Measurements from ENCODE around the gene SFTA2. TPM values are rescaled to one million over a fixed set of nuclear protein-coding genes. Genes with fewer than 3 reads are reported as not detected.

SFTA2 gene
- polyA plus RNA-seq, 1 of the 3 experiments (the other 2 are of a cell fraction), result not detected

DNA sequence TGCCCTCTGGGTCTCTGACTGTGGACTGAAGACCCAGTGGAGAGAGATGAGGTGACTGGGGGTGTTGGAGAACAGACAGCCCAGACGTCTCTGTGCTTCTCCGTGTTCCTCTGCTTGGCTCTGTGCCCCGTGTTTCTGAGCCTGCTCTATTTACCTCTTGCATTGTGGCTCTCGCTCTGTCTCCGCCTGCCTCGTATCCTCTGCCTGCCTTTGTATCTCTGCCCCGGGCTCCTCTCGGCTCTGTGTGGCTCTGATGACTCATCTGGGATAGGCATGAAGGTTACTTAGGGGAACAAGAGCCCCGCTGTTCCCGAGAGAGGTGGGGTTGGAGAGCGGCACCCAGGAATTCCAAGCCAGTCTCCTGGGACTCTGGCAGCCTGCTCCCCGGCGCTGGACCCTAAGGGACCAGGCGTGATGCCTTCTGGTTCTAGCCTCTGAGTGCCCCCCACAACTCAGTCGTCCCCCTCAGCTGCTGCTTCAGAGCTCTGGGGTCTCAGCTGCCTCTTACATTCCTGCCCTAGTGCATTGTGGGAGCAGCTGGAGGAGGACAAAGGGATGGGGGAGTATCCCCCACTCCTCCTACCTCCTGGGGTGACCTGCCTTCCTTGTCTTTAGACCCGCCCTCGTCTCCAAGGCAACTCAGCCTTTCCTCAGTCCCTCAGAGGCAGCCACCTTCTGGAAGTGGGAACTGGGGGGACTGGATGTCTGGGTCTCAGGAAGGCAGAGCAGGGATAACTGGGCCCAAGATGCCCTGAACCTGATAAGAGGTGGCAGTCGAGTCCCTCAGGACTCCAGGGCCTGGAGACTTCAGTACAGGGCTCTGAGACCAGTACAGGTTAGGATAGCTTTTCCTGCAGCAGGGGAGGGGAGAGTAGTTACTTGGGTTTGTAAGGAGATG, 45.7 kb downstream of the SFTA2 start (continued):
- no peak for TF ChIP-seq SMC3 (IDR thresholded peaks at IDR 0.05; ENCODE audit: low read depth, low read length)
- TF ChIP-seq, protein P1, sequence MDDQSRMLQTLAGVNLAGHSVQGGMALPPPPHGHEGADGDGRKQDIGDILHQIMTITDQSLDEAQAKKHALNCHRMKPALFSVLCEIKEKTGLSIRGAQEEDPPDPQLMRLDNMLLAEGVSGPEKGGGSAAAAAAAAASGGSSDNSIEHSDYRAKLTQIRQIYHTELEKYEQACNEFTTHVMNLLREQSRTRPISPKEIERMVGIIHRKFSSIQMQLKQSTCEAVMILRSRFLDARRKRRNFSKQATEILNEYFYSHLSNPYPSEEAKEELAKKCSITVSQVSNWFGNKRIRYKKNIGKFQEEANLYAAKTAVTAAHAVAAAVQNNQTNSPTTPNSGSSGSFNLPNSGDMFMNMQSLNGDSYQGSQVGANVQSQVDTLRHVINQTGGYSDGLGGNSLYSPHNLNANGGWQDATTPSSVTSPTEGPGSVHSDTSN (IDR thresholded peaks at IDR 0.05), result no peak

DNA sequence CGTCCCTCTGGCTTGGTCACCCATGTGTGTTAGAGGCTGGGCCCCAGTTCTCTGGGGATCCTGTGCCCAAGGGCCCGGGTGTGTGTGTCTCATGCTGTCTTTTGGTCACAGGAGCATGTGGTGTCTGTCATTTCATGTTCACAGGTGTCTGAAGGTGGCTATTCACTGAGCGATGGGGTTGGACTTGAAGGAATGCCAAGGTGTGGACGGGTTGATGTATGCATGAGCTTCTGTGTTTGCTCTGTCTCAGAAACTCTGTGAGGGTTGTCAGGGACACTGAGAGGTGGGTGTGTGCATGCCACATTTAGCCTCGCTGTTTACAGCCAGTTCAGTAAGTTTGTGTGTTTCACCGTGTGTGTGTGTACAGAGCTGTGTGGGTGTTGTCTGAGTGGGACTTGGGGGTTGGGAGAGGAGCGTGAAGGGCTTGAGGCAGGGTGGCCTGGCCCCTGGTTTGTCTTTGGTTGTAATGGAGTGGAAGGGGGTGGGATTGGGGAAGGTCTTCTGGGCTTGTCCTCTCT, 46.4 kb downstream of the SFTA2 start:
- DNase-seq, result peak; percentile 12
- Histone ChIP-seq H2AFZ (ENCODE audit: low read depth) (no peak overlapping the region), H3K4me2 (peak overlapping the region; percentile 99), H3K79me2 (ENCODE audit: insufficient read depth) (peaks cover 58% of the 10 kb centered on the region), H3F3A (replicated peaks; ENCODE audit: insufficient read depth) (peaks cover 16% of the 10 kb centered on the region), H3K27me3 (ENCODE audit: insufficient read depth) (no peaks in the 10 kb centered on the region), H3K36me3 (replicated peaks in 1 of 2; ENCODE audit: control insufficient read depth in 1 of 2, insufficient read depth in 2 of 2, low read length in 1 of 2) (peaks cover 0 to 12% of the 10 kb centered on the region in 2 experiments), H3K4me3 (ENCODE audit: low read depth in 2 of 2, low read length in 1 of 2) (peak overlapping the region; percentile 62 to 69), H3K9me2 (no peaks in the 10 kb centered on the region), H3K9ac (peak overlapping the region; percentile 71), H3K27ac (ENCODE audit: low read depth in 2 of 2, low read length in 1 of 2) (peak overlapping the region; percentile 60 to 83), H3K4me1 (ENCODE audit: control insufficient read depth in 1 of 2, insufficient read depth in 2 of 2, low read depth in 1 of 2, low read length in 1 of 2) (peaks cover 20 to 36% of the 10 kb centered on the region in 2 experiments; a peak in 3 of 4 replicates), H3K9me3 (no peaks in the 10 kb centered on the region), H4K20me1 (ENCODE audit: insufficient read depth) (no peaks in the 10 kb centered on the region)
- TF ChIP-seq MXI1 (IDR thresholded peaks at IDR 0.05; ENCODE audit: low read depth, low read length) (0 out of 2 replicates have a peak, but pooled peaks have one; percentile 2), RAD21 (IDR thresholded peaks at IDR 0.05; ENCODE audit: low read length) (no peak), RCOR1 (IDR thresholded peaks at IDR 0.05; ENCODE audit: low read length) (no peak)
- TF ChIP-seq, protein P2, sequence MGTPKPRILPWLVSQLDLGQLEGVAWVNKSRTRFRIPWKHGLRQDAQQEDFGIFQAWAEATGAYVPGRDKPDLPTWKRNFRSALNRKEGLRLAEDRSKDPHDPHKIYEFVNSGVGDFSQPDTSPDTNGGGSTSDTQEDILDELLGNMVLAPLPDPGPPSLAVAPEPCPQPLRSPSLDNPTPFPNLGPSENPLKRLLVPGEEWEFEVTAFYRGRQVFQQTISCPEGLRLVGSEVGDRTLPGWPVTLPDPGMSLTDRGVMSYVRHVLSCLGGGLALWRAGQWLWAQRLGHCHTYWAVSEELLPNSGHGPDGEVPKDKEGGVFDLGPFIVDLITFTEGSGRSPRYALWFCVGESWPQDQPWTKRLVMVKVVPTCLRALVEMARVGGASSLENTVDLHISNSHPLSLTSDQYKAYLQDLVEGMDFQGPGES (IDR thresholded peaks at IDR 0.05; ENCODE audit: low read depth, low read length), result no peak
- WGBS (ENCODE audit: low lambda C conversion rate), result 26% methylated on average over 7 of the region's 7 CpGs
- POLR2A ChIA-PET, result no interaction called here
- CTCF ChIA-PET, result interaction anchor here (0.6 to 1.8 kb wide), 5 partner anchors 30 to 481 kb away, joined by 3 to 5 read pairs (median 3); no protein-coding TSS in a partner anchor

GRCh38 chr6:30884521-30885480, 47.2 kb downstream of the SFTA2 start:
- Histone ChIP-seq H3K27me3 (ENCODE audit: insufficient read depth) (no peaks in the 10 kb centered on the region), H3K27ac (ENCODE audit: low read depth in 2 of 2, low read length in 1 of 2) (peak overlapping the region; percentile 51 to 83; a peak in 3 of 4 replicates), H3K9ac (peak overlapping the region; percentile 71), H4K20me1 (ENCODE audit: insufficient read depth) (no peaks in the 10 kb centered on the region), H3K36me3 (replicated peaks in 1 of 2; ENCODE audit: control insufficient read depth in 1 of 2, insufficient read depth in 2 of 2, low read length in 1 of 2) (peaks cover 0 to 7% of the 10 kb centered on the region in 2 experiments), H3K9me2 (no peaks in the 10 kb centered on the region), H3K4me3 (ENCODE audit: low read depth in 2 of 2, low read length in 1 of 2) (peak overlapping the region; percentile 62 to 69), H3K79me2 (ENCODE audit: insufficient read depth) (peaks cover 51% of the 10 kb centered on the region), H3K4me2 (peak overlapping the region; percentile 99), H3K4me1 (ENCODE audit: control insufficient read depth in 1 of 2, insufficient read depth in 2 of 2, low read depth in 1 of 2, low read length in 1 of 2) (peaks cover 20 to 31% of the 10 kb centered on the region in 2 experiments; a peak in 3 of 4 replicates), H2AFZ (ENCODE audit: low read depth) (no peak overlapping the region; the same call in 1 of the 2 replicates), H3K9me3 (no peaks in the 10 kb centered on the region), H3F3A (replicated peaks; ENCODE audit: insufficient read depth) (peaks cover 16% of the 10 kb centered on the region)
- 0 out of 2 replicates have a peak, but pooled peaks have one; percentile 16 for TF ChIP-seq TAF1 (IDR thresholded peaks at IDR 0.05; ENCODE audit: borderline replicate concordance, low read depth, low read length)
- TF ChIP-seq POLR2AphosphoS5 (IDR thresholded peaks at IDR 0.05; ENCODE audit: low read depth, low read length), result 0 out of 2 replicates have a peak, but pooled peaks have one; percentile 33
- no peak for TF ChIP-seq SIN3A (IDR thresholded peaks at IDR 0.05; ENCODE audit: borderline replicate concordance, low read depth, low read length)
- TF ChIP-seq FOSL2 (IDR thresholded peaks at IDR 0.05; ENCODE audit: borderline replicate concordance, low read depth), result no peak
- TF ChIP-seq FOXM1 (IDR thresholded peaks at IDR 0.05; ENCODE audit: low read depth), result no peak
- 0 out of 2 replicates have a peak, but pooled peaks have one; percentile 12 for TF ChIP-seq MXI1 (IDR thresholded peaks at IDR 0.05; ENCODE audit: low read depth, low read length)
- TF ChIP-seq RCOR1 (IDR thresholded peaks at IDR 0.05; ENCODE audit: low read length), result no peak
- TF ChIP-seq, protein P3, sequence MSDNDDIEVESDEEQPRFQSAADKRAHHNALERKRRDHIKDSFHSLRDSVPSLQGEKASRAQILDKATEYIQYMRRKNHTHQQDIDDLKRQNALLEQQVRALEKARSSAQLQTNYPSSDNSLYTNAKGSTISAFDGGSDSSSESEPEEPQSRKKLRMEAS (IDR thresholded peaks at IDR 0.05; ENCODE audit: low read depth), result no peak
- TF ChIP-seq ZBTB33 (IDR thresholded peaks at IDR 0.05; ENCODE audit: borderline replicate concordance, low read depth), result no peak
- TF ChIP-seq ELF1 (IDR thresholded peaks at IDR 0.05), result no peak
- TF ChIP-seq RXRA (IDR thresholded peaks at IDR 0.05; ENCODE audit: borderline replicate concordance, low read depth), result no peak
- TF ChIP-seq NRF1 (IDR thresholded peaks at IDR 0.05; ENCODE audit: low read depth, low read length), result no peak
- ChIA-PET POLR2A (interaction anchor here (0.6 to 2.0 kb wide), 4 partner anchors 23 to 270 kb away, joined by 3 to 7 read pairs (median 4); partner anchors contain the start of genes MDC1 and VARS2), CTCF (interaction anchor here (0.6 to 4.8 kb wide), 8 partner anchors 30 to 482 kb away, joined by 3 to 29 read pairs (median 4); partner anchors contain the start of gene VARS2)
- peak; percentile 77 for DNase-seq
- WGBS (ENCODE audit: low lambda C conversion rate), result 20% methylated on average over 11 of the region's 59 CpGs
